GM21381 (cell line): ENCODE data around the gene EVL.
"Not testable (repeated sequence)": the region's sequence is repeated elsewhere in the genome, so short reads cannot be mapped to it uniquely, and the experiment has no call there.

ENCODE experiments used
- ATAC-seq: cut with Tn5 transposase; IDR thresholded peaks from one replicate; pipeline ENCODE4 v1.9.1; 2021; ENCODE audit warnings: mild to moderate bottlenecking, moderate library complexity; ENCODE audit not compliant: unreplicated experiment

Gene EVL

GRCh38 chr14:100064335-100065092, 708 bp upstream of the EVL start:
- not testable (repeated sequence) for ATAC-seq

GRCh38 chr14:100065942-100066574, 836 bp downstream of the EVL start:
- ATAC-seq = peak; percentile 38

- ATAC-seq = no peak
Measured at GRCh38 chr14:100066962-100067361, 1.7 kb downstream of the EVL start.

- no peak for ATAC-seq
Measured at GRCh38 chr14:100067481-100067880, 2.3 kb downstream of the EVL start.

GRCh38 chr14:100067971-100068959, 3.0 kb downstream of the EVL start:
- ATAC-seq = peak; percentile 28

GRCh38 chr14:100069161-100069800, 4.1 kb downstream of the EVL start:
- no peak for ATAC-seq

GRCh38 chr14:100070310-100070709, 5.1 kb downstream of the EVL start:
- ATAC-seq = no peak

GRCh38 chr14:100071545-100071944, 6.3 kb downstream of the EVL start:
- ATAC-seq = no peak

- peak; percentile 26 for ATAC-seq
Measured at GRCh38 chr14:100072783-100073346, 7.6 kb downstream of the EVL start.

GRCh38 chr14:100073576-100074430, 8.6 kb downstream of the EVL start:
- no peak for ATAC-seq

GRCh38 chr14:100074431-100075100, 9.3 kb downstream of the EVL start:
- no peak for ATAC-seq

GRCh38 chr14:100075681-100076080, 10.5 kb downstream of the EVL start:
- no peak for ATAC-seq

- ATAC-seq = no peak
Measured at GRCh38 chr14:100076133-100076532, 10.9 kb downstream of the EVL start.

GRCh38 chr14:100076606-100077005, 11.4 kb downstream of the EVL start:
- ATAC-seq = no peak

GRCh38 chr14:100077441-100077840, 12.2 kb downstream of the EVL start:
- no peak for ATAC-seq

GRCh38 chr14:100078216-100078803, 13.1 kb downstream of the EVL start:
- no peak for ATAC-seq

- peak; percentile 65 for ATAC-seq
Measured at GRCh38 chr14:100078997-100079725, 13.9 kb downstream of the EVL start.

- no peak for ATAC-seq
Measured at GRCh38 chr14:100079726-100080005, 14.4 kb downstream of the EVL start.
